ENCODE results near the gene CHKB. TPM values are rescaled to one million over a fixed set of nuclear protein-coding genes. Genes with fewer than 3 reads are reported as not detected.
A peak's percentile ranks its signal among the peaks of the same experiment; 100 is the strongest.

The CHKB gene
- total and polyA plus RNA-seq, 10 of the 15 experiments (the other 5 are each of a cell fraction or from before 2014, with no cell fraction given), result 10.0 to 93.9 (median 57.0) TPM

- no peaks in the 10 kb centered on the region for H3K27me3 ChIP-seq (replicated peaks in 1 of 2; ENCODE audit: control insufficient read depth in 2 of 2, insufficient read depth in 2 of 2, low read length in 1 of 2)
- BruUV-seq (replicated peaks), result no TSS peak
- peaks cover 9% of the 10 kb centered on the region for H3K79me2 ChIP-seq (ENCODE audit: control insufficient read depth, insufficient read depth, low read length)
- DNase-seq (ENCODE audit: low read depth, low spot score) (no peak), ATAC-seq (no peak), FAIRE-seq (no peak)
- H3K9me3 ChIP-seq (replicated peaks; ENCODE audit: control insufficient read depth, insufficient read depth, low read length), result no peaks in the 10 kb centered on the region
- H3K4me2 ChIP-seq (ENCODE audit: control insufficient read depth, insufficient read depth), result peak overlapping the region; percentile 70
- intact Hi-C loops (cut with micrococcal nuclease; ENCODE audit: unreplicated experiment), result loop anchor here (5.0 kb wide), 1 partner anchor 82 kb away; no protein-coding TSS in a partner anchor
- 0 out of 2 replicates have a peak overlapping the region, but pooled peaks have one; percentile 22 for H3K4me3 ChIP-seq
- 41% methylated on average over 10 of the region's 10 CpGs for WGBS (ENCODE audit: insufficient coverage, insufficient replicate concordance, low lambda C conversion rate, missing lambda C conversion rate)
- ChIA-PET RAD21 (ENCODE audit: unreplicated experiment) (interaction anchor here (1.0 to 6.1 kb wide), 8 partner anchors 7 to 81 kb away, joined by 3 to 106 read pairs (median 6); partner anchors contain the start of genes LMF2, NCAPH2, SCO2 and TYMP), CTCF (interaction anchor here (0.6 to 3.6 kb wide), 9 partner anchors 10 to 81 kb away, joined by 3 to 37 read pairs (median 5); partner anchors contain the start of genes SCO2, SYCE3 and TYMP), SMC1A (ENCODE audit: uncharacterized antibody, unreplicated experiment) (interaction anchor here (2.1 to 3.7 kb wide), 4 partner anchors 8 to 80 kb away, joined by 7 to 58 read pairs (median 16); partner anchors contain the start of genes SCO2 and TYMP), POLR2A (interaction anchor here (0.7 to 10.0 kb wide), 10 partner anchors 8 to 349 kb away, joined by 3 to 232 read pairs (median 8); partner anchors contain the start of genes CHKB, LMF2, NCAPH2 and SCO2)
- in situ Hi-C loops (cut with MboI), result no loop called here
- no peaks in the 10 kb centered on the region for H4K20me1 ChIP-seq (ENCODE audit: control insufficient read depth, insufficient read depth)
- peaks cover 64% of the 10 kb centered on the region for H3K4me1 ChIP-seq (ENCODE audit: control insufficient read depth, insufficient read depth, low read length)
- peak overlapping the region; percentile 100 for H3K27ac ChIP-seq (ENCODE audit: control insufficient read depth, insufficient read depth)
- TF ChIP-seq, protein P1, sequence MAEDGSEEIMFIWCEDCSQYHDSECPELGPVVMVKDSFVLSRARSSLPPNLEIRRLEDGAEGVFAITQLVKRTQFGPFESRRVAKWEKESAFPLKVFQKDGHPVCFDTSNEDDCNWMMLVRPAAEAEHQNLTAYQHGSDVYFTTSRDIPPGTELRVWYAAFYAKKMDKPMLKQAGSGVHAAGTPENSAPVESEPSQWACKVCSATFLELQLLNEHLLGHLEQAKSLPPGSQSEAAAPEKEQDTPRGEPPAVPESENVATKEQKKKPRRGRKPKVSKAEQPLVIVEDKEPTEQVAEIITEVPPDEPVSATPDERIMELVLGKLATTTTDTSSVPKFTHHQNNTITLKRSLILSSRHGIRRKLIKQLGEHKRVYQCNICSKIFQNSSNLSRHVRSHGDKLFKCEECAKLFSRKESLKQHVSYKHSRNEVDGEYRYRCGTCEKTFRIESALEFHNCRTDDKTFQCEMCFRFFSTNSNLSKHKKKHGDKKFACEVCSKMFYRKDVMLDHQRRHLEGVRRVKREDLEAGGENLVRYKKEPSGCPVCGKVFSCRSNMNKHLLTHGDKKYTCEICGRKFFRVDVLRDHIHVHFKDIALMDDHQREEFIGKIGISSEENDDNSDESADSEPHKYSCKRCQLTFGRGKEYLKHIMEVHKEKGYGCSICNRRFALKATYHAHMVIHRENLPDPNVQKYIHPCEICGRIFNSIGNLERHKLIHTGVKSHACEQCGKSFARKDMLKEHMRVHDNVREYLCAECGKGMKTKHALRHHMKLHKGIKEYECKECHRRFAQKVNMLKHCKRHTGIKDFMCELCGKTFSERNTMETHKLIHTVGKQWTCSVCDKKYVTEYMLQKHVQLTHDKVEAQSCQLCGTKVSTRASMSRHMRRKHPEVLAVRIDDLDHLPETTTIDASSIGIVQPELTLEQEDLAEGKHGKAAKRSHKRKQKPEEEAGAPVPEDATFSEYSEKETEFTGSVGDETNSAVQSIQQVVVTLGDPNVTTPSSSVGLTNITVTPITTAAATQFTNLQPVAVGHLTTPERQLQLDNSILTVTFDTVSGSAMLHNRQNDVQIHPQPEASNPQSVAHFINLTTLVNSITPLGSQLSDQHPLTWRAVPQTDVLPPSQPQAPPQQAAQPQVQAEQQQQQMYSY (CRISPR knock-in tag; IDR thresholded peaks at IDR 0.05), result no peak
- TF ChIP-seq USF1 (IDR thresholded peaks at IDR 0.05; ENCODE audit: borderline replicate concordance, extremely low read length, insufficient read depth, low read depth, low read length) (no peak), PAX5 (IDR thresholded peaks at IDR 0.05; ENCODE audit: borderline replicate concordance, low read depth, low read length) (no peak), HDAC6 (IDR thresholded peaks at IDR 0.05; ENCODE audit: unreplicated experiment) (no peak), RELA (IDR thresholded peaks at IDR 0.05; ENCODE audit: borderline replicate concordance, partially characterized antibody) (no peak), EGR1 (IDR thresholded peaks at IDR 0.05; ENCODE audit: borderline replicate concordance in 1 of 2, low read depth in 2 of 2, low read length in 2 of 2) (no peak)
- TF ChIP-seq, protein P2, sequence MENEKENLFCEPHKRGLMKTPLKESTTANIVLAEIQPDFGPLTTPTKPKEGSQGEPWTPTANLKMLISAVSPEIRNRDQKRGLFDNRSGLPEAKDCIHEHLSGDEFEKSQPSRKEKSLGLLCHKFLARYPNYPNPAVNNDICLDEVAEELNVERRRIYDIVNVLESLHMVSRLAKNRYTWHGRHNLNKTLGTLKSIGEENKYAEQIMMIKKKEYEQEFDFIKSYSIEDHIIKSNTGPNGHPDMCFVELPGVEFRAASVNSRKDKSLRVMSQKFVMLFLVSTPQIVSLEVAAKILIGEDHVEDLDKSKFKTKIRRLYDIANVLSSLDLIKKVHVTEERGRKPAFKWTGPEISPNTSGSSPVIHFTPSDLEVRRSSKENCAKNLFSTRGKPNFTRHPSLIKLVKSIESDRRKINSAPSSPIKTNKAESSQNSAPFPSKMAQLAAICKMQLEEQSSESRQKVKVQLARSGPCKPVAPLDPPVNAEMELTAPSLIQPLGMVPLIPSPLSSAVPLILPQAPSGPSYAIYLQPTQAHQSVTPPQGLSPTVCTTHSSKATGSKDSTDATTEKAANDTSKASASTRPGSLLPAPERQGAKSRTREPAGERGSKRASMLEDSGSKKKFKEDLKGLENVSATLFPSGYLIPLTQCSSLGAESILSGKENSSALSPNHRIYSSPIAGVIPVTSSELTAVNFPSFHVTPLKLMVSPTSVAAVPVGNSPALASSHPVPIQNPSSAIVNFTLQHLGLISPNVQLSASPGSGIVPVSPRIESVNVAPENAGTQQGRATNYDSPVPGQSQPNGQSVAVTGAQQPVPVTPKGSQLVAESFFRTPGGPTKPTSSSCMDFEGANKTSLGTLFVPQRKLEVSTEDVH (IDR thresholded peaks at IDR 0.05; ENCODE audit: low read depth, partially characterized antibody), result no peak
- no peak overlapping the region for H2AFZ ChIP-seq (ENCODE audit: control insufficient read depth, low read depth, low read length)
- no peaks in the 10 kb centered on the region for H3K36me3 ChIP-seq (ENCODE audit: control insufficient read depth in 2 of 2, insufficient read depth in 2 of 2, low read length in 1 of 2)
- peak overlapping the region; percentile 97 for H3K9ac ChIP-seq (ENCODE audit: control insufficient read depth, insufficient read depth, low read length)
Observed at GRCh38 chr22:50540381-50540780, 42.3 kb downstream of the CHKB start.

Data from GM12878 (cell line).